ENCODE measurements around the gene PIEZO1.

GRCh38 chr16:88817785-88818574, 33.0 kb upstream of the PIEZO1 start:
- no peak for TF ChIP-seq EZH2 (IDR thresholded peaks at IDR 0.05; ENCODE audit: low read depth)
- TF ChIP-seq, protein P1, sequence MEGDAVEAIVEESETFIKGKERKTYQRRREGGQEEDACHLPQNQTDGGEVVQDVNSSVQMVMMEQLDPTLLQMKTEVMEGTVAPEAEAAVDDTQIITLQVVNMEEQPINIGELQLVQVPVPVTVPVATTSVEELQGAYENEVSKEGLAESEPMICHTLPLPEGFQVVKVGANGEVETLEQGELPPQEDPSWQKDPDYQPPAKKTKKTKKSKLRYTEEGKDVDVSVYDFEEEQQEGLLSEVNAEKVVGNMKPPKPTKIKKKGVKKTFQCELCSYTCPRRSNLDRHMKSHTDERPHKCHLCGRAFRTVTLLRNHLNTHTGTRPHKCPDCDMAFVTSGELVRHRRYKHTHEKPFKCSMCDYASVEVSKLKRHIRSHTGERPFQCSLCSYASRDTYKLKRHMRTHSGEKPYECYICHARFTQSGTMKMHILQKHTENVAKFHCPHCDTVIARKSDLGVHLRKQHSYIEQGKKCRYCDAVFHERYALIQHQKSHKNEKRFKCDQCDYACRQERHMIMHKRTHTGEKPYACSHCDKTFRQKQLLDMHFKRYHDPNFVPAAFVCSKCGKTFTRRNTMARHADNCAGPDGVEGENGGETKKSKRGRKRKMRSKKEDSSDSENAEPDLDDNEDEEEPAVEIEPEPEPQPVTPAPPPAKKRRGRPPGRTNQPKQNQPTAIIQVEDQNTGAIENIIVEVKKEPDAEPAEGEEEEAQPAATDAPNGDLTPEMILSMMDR (conservative IDR thresholded peaks at IDR 0.05) = no peak

Data from PC-9 (cell line).